ENCODE data around the gene CGAS. TPM values are rescaled to one million over a fixed set of nuclear protein-coding genes. Genes with fewer than 3 reads are reported as not detected.

Gene CGAS
- total and polyA plus RNA-seq, 9 of the 15 experiments (the other 6 are each of a cell fraction or from before 2014, with no cell fraction given), result 0.01 to 0.32 (median 0.06) TPM; not detected in 2

GRCh38 chr6:73388800-73389512 lies 63.1 kb downstream of the CGAS start (continued):
- no peak for TF ChIP-seq NKRF (IDR thresholded peaks at IDR 0.05; ENCODE audit: borderline replicate concordance)
- TF ChIP-seq SP1 (CRISPR knock-in tag; IDR thresholded peaks at IDR 0.05), result no peak
- no peak for TF ChIP-seq ZKSCAN1 (IDR thresholded peaks at IDR 0.05; ENCODE audit: low read depth, low read length)
- TF ChIP-seq, protein P1, sequence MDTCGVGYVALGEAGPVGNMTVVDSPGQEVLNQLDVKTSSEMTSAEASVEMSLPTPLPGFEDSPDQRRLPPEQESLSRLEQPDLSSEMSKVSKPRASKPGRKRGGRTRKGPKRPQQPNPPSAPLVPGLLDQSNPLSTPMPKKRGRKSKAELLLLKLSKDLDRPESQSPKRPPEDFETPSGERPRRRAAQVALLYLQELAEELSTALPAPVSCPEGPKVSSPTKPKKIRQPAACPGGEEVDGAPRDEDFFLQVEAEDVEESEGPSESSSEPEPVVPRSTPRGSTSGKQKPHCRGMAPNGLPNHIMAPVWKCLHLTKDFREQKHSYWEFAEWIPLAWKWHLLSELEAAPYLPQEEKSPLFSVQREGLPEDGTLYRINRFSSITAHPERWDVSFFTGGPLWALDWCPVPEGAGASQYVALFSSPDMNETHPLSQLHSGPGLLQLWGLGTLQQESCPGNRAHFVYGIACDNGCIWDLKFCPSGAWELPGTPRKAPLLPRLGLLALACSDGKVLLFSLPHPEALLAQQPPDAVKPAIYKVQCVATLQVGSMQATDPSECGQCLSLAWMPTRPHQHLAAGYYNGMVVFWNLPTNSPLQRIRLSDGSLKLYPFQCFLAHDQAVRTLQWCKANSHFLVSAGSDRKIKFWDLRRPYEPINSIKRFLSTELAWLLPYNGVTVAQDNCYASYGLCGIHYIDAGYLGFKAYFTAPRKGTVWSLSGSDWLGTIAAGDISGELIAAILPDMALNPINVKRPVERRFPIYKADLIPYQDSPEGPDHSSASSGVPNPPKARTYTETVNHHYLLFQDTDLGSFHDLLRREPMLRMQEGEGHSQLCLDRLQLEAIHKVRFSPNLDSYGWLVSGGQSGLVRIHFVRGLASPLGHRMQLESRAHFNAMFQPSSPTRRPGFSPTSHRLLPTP (IDR thresholded peaks at IDR 0.05; ENCODE audit: borderline replicate concordance, extremely low read depth, insufficient read length), result no peak
- no peak for TF ChIP-seq KDM2B (CRISPR knock-in tag; IDR thresholded peaks at IDR 0.05)
- TF ChIP-seq ZNF347 (CRISPR knock-in tag; IDR thresholded peaks at IDR 0.05; ENCODE audit: low read depth), result no peak
- TF ChIP-seq ETV1 (tag; conservative IDR thresholded peaks at IDR 0.05; ENCODE audit: low read depth), result peak; percentile 97
- TF ChIP-seq ESRRB (CRISPR knock-in tag; IDR thresholded peaks at IDR 0.05; ENCODE audit: borderline replicate concordance), result no peak
- TF ChIP-seq ZNF589 (CRISPR knock-in tag; IDR thresholded peaks at IDR 0.05; ENCODE audit: low read depth), result peak; percentile 7; the same call in 1 of the 2 replicates
- no peak for TF ChIP-seq ZBTB8A (IDR thresholded peaks at IDR 0.05; ENCODE audit: partially characterized antibody)
- TF ChIP-seq GABPA (tag; conservative IDR thresholded peaks at IDR 0.05; ENCODE audit: low read depth), result no peak; the same call in 1 of the 2 replicates
- no peak for TF ChIP-seq MEF2A (IDR thresholded peaks at IDR 0.05; ENCODE audit: control insufficient read depth, low read depth, low read length)
- no peak for TF ChIP-seq THRA (IDR thresholded peaks at IDR 0.05)
- TF ChIP-seq MTA1 (IDR thresholded peaks at IDR 0.05; ENCODE audit: borderline replicate concordance), result no peak
- TF ChIP-seq, protein P2, sequence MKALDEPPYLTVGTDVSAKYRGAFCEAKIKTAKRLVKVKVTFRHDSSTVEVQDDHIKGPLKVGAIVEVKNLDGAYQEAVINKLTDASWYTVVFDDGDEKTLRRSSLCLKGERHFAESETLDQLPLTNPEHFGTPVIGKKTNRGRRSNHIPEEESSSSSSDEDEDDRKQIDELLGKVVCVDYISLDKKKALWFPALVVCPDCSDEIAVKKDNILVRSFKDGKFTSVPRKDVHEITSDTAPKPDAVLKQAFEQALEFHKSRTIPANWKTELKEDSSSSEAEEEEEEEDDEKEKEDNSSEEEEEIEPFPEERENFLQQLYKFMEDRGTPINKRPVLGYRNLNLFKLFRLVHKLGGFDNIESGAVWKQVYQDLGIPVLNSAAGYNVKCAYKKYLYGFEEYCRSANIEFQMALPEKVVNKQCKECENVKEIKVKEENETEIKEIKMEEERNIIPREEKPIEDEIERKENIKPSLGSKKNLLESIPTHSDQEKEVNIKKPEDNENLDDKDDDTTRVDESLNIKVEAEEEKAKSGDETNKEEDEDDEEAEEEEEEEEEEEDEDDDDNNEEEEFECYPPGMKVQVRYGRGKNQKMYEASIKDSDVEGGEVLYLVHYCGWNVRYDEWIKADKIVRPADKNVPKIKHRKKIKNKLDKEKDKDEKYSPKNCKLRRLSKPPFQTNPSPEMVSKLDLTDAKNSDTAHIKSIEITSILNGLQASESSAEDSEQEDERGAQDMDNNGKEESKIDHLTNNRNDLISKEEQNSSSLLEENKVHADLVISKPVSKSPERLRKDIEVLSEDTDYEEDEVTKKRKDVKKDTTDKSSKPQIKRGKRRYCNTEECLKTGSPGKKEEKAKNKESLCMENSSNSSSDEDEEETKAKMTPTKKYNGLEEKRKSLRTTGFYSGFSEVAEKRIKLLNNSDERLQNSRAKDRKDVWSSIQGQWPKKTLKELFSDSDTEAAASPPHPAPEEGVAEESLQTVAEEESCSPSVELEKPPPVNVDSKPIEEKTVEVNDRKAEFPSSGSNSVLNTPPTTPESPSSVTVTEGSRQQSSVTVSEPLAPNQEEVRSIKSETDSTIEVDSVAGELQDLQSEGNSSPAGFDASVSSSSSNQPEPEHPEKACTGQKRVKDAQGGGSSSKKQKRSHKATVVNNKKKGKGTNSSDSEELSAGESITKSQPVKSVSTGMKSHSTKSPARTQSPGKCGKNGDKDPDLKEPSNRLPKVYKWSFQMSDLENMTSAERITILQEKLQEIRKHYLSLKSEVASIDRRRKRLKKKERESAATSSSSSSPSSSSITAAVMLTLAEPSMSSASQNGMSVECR (CRISPR knock-in tag; IDR thresholded peaks at IDR 0.05), result no peak
- TF ChIP-seq YBX1 (IDR thresholded peaks at IDR 0.05), result no peak
- TF ChIP-seq NRF1 (conservative IDR thresholded peaks at IDR 0.05 in 1 of 2, IDR thresholded peaks at IDR 0.05 in 1 of 2), result 0 out of 4 replicates have a peak, but pooled peaks of 1 of the 2 experiments have one; percentile 30

Measured in K562 (cell line).